Measurements from ENCODE around the gene DSCAML1. TPM values are rescaled to one million over a fixed set of nuclear protein-coding genes. Genes with fewer than 3 reads are reported as not detected.

The DSCAML1 gene
- total RNA-seq, 4 donors from 2014 or later: 0.20 to 1.1 (median 0.36) TPM

- no peak overlapping the region for H3K4me3 ChIP-seq
- H3K4me1 ChIP-seq: peaks cover 0 to 3% (median 0%) of the 10 kb centered on the region in 4 donors
- no peak for TF ChIP-seq CTCF (IDR thresholded peaks at IDR 0.05)
- TF ChIP-seq POLR2A (IDR thresholded peaks at IDR 0.05): no peak
- no peak for TF ChIP-seq EP300 (IDR thresholded peaks at IDR 0.05)
- no peaks in the 10 kb centered on the region for H3K9me3 ChIP-seq
- DNase-seq (ENCODE audit: low spot score in 2 of 2): no peak
- no peaks in the 10 kb centered on the region for H3K27me3 ChIP-seq
- H3K36me3 ChIP-seq: no peaks in the 10 kb centered on the region
- no peak overlapping the region for H3K27ac ChIP-seq
- WGBS, 2 donors: 87 to 92% methylated on average over 17 of the region's 17 CpGs
Measured at GRCh38 chr11:117834838-117835443, 37.9 kb upstream of the DSCAML1 start.

- H3K36me3 ChIP-seq: no peaks in the 10 kb centered on the region
- 86 to 88% methylated on average over 6 of the region's 6 CpGs for WGBS, 2 donors
- no peak for DNase-seq (ENCODE audit: low spot score in 2 of 2)
Measured at GRCh38 chr11:117834068-117834810, 37.2 kb upstream of the DSCAML1 start.

GRCh38 chr11:117833401-117833891 is 36.4 kb upstream of the DSCAML1 start:
- H3K4me3 ChIP-seq: no peak overlapping the region
- no peak for DNase-seq (ENCODE audit: low spot score in 2 of 2)
- H3K27ac ChIP-seq: no peak overlapping the region
- H3K36me3 ChIP-seq: no peaks in the 10 kb centered on the region
- no peaks in the 10 kb centered on the region for H3K27me3 ChIP-seq
- H3K4me1 ChIP-seq: peaks cover 0 to 14% (median 3%) of the 10 kb centered on the region in 4 donors
- H3K9me3 ChIP-seq: no peaks in the 10 kb centered on the region
- WGBS, 2 donors: 55 to 56% methylated on average over 7 of the region's 7 CpGs
- TF ChIP-seq POLR2A (IDR thresholded peaks at IDR 0.05): no peak
- TF ChIP-seq EP300 (IDR thresholded peaks at IDR 0.05): no peak
- TF ChIP-seq CTCF (IDR thresholded peaks at IDR 0.05): no peak

More at GRCh38 chr11:117834068-117834810, 37.2 kb upstream of the DSCAML1 start:
- Histone ChIP-seq H3K4me3 (no peak overlapping the region), H3K9me3 (no peaks in the 10 kb centered on the region), H3K4me1 (peaks cover 0 to 6% (median 0%) of the 10 kb centered on the region in 4 donors), H3K27me3 (no peaks in the 10 kb centered on the region), H3K27ac (no peak overlapping the region)
- TF ChIP-seq CTCF (IDR thresholded peaks at IDR 0.05) (no peak), POLR2A (IDR thresholded peaks at IDR 0.05) (no peak), EP300 (IDR thresholded peaks at IDR 0.05) (no peak)

- 89 to 93% methylated on average over 8 of the region's 8 CpGs for WGBS, 2 donors
- Histone ChIP-seq H3K9me3 (no peaks in the 10 kb centered on the region), H3K4me3 (no peak overlapping the region), H3K27me3 (no peaks in the 10 kb centered on the region), H3K27ac (no peak overlapping the region), H3K36me3 (no peaks in the 10 kb centered on the region), H3K4me1 (peaks cover 0 to 19% (median 3%) of the 10 kb centered on the region in 4 donors)
- DNase-seq (ENCODE audit: low spot score in 2 of 2): no peak
- no peak for TF ChIP-seq CTCF (IDR thresholded peaks at IDR 0.05)
- no peak for TF ChIP-seq EP300 (IDR thresholded peaks at IDR 0.05)
- no peak for TF ChIP-seq POLR2A (IDR thresholded peaks at IDR 0.05)
Measured at GRCh38 chr11:117832511-117832910, 35.5 kb upstream of the DSCAML1 start.

All from tibial nerve (tissue), 4 donors.